ENCODE results near the gene TMPRSS11B.
"Not testable (repeated sequence)": the region's sequence is repeated elsewhere in the genome, so short reads cannot be mapped to it uniquely, and the experiment has no call there.

Gene TMPRSS11B

DNA sequence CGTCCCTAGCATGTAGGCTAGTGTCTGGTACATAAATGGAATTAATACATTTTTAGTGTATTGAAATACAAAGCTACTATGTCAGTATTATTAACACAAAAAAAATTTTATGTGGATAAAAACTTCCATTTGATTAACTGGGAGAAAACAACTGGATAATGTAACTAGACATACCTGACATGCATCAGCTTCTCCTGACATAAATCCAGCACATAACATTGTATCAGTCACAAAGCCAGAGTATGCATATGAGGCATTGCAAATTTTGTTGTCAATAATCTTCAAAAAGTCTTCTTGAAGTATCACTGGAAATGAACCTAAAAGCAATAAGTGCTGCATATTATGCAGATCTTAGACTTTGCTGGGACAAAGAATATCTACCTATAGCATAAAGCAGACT is 16.9 kb downstream of the TMPRSS11B start:
- no peak for DNase-seq (ENCODE audit: low read depth in 4 of 4, low spot score in 1 of 4)

DNA sequence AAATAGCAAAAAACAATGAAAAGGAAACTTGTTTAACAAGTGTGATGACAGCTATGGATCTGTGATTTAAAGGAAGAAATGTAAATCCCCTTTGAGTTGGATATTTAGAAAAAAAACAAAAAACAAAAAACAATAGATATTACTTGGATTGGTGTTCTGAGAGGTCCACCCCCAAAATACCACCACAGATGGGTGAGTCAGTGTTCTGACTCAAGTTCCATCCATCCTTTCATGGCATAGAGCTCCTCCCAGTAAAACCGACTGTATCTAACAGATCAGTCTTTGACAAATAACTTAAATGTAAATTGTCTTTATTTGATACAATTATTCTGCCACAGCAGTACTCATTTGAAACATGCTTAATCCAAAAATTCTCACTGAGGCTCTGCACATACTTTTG is 27.4 kb downstream of the TMPRSS11B start:
- DNase-seq (ENCODE audit: low read depth in 4 of 4, low spot score in 1 of 4), result no peak

DNA sequence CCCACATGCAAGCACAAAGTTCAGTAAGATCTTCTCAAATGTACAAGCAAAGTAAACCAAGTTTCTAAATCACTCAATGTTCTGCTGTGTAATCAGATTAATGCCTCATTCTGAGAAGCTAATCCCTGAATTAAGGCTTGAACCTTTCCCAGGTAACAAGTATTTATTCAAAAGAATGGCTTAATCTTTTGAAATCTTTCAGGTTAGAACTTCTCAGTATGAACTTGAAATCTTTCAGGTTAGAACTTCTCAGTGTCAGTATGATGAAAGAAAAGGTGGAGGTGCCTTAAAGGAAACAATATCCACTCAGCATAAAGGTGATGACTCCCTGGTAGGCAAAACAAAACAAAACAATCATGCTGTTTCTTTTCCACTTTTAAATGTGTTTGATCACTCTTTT is 29.0 kb downstream of the TMPRSS11B start:
- DNase-seq (ENCODE audit: low read depth in 4 of 4, low spot score in 1 of 4), result no peak

DNA sequence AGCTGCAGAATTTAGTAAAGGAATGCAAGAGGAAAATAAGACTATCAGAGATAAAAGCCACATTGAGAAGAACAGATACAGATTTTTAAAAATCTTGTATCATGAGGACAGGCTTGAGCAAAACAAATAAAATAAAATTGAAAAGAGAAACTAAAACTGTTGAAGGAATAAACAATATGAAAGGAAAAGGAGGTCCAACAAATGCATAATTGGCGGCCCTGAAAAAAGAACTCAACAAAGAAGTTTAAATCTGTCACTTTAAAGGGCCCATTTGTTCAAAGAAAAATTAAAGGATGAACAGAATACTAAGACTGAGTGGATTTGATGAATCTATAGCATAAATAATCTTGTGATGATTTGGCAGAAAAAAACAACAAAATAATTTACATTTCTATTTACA is 36.5 kb downstream of the TMPRSS11B start:
- DNase-seq (ENCODE audit: low read depth in 4 of 4, low spot score in 1 of 4), result no peak

DNA sequence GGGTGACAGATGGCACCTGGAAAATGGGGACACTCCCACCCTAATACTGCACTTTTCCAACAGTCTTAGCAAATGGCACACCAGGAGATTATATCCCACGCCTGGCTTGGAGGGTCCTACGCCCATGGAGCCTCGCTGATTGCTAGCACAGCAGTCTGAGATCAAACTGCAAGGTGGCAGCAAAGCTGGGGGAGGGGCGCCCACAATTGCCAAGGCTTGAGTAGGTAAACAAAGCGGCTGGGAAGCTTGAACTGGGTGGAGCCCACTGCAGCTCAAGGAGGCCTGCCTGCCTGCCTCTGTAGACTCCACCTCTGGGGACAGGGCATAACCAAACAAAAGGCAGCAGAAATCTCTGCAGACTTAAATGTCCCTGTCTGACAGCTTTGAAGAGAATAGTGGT is 51.2 kb downstream of the TMPRSS11B start:
- DNase-seq (ENCODE audit: low read depth in 4 of 4, low spot score in 1 of 4), result not testable (repeated sequence)

DNA sequence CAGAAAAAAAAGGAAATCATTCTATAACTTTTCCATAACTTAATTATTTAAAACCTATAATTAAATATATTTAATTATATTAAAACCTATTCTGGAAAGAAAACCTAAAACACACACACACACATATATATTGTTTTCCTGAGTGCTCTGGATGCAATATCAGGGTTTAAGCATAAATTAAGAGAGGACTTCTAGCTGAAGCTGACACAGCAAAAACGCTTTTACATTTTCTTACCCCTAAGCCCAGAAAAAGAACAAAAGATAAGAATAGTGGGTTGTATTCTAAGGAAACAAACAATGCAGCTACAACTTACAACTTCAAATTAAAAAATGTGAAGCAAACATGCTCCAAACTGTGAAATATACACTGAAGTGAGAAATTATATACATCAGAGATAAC is 52.3 kb downstream of the TMPRSS11B start:
- no peak for DNase-seq (ENCODE audit: low read depth in 4 of 4, low spot score in 1 of 4)

DNA sequence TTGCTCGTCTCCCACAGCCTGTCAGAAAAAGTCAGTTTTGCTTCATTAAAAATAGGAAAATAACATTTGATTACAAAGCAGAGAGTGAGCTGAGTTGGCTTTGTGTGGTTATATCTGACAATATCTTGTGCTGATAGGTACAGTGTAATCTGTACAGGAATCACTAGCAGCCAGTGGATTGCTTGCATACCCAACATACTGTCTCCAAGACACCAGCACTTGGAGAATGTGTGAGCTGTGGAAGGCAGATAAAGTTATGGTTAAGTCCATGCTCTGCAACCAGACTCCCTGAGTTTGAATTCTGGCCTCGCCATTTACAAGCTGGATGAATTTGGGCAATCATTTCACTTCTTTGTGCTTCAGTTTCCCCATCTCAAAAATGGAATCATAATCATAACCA is 58.3 kb downstream of the TMPRSS11B start:
- no peak for DNase-seq (ENCODE audit: low read depth in 4 of 4, low spot score in 1 of 4)

DNA sequence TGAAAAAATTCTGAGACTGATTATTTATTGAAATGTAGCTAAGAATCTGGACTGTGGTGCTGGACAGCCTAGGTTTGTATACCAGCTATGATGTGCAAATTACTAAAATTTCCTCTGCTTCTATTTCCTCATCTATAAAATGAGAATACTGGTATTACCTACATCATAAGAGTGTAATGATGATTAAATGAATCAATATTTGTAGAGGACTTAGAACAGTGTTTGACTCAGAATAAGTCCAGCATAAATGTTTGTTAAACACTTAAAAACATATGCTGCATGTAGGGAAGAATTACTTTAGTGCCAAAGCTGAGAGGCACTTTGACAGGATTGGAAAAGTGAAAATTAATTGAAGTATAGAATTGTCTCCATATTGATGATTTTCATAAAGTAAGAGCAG is 60.6 kb downstream of the TMPRSS11B start:
- DNase-seq (ENCODE audit: low read depth in 4 of 4, low spot score in 1 of 4), result no peak

DNA sequence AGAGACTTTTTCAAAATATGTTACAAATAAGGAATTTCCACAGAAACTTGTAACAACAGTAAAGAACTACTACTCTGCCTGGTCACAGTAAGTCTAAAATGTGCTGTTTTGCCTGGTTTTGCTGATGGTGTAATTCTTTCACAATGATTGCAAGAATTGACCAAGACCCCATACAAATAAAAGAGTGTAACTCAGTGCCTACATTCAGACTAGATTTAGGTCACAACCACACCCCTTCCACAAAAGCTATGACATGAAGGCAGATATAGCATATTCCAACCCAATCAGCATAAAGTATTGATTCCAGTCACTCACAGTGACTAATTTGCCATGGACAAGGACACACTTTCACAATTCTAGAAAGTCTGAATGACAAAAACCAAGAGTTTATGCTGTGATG is 62.1 kb downstream of the TMPRSS11B start:
- no peak for DNase-seq (ENCODE audit: low read depth in 4 of 4, low spot score in 1 of 4)

DNA sequence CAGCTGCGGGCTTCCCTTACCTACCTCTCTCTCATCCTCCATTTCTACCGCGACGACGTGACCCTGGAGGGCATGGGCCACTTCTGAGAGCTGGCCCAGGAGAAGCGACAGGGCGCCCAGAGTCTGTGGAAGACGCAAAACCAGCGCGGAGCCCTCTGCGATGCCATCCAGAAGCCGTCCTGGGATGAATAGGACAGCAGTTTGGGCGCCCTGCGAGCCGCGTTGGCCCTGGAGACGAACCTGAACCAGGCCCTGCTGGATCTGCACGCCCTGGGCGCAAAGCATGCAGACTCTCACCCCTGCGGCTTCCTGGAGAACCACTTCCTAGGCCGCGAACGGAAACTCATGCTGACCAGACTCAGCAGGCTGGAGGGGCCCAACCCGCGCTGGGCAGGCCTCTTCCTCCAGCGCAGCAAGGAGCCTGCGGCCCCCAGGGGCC is 63.1 kb downstream of the TMPRSS11B start:
- DNase-seq (ENCODE audit: low read depth in 4 of 4, low spot score in 1 of 4), result no peak

DNA sequence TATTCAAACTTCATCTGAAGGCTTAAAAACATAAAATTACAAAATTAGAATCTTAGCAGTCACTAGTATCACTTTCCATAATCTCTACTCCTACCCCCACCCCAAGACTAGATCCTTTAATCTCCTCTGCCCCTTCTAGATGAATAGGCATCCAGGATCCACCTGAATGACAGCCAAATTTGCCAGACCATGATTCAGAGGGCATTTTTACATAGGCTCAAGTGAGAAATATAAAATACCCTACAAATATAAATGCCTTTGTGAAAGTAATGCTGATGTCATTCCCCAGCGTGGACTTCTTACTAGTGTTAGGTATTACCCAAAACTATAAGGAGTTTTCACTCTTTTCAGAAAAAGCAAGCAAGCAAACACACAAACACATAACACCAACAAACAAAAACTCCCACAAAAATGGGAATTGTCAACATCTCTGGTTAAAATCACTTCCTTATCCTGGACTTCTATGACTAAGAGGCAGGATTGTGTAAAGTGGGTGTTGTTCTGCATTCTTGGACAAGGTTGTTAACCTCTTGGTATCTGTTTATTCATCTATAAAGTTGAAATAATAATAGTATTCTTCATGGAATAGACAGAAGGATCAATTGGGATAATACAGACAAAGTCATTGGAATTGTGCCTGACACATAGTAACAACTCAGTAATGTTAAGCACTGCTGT is 64.5 kb downstream of the TMPRSS11B start:
- DNase-seq (ENCODE audit: low read depth in 4 of 4, low spot score in 1 of 4), result no peak

DNA sequence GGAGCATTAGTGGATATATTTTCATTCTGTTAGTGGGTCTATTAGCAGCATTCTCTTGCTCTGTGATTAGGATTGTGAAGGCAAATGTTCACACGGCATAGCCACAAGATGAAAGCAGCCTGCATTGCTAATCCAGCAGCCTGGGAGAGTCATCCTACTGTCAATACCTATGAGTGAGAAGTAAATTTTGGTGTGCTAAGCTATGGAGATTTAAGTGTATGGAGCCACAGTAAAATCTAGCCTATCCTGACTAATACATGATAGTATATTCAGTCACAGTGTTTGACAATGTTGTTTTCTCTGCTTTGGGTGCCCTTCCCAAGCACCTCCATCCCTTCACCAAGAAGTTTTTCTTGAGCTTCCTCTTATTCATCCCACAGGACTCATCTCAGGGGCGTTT is 68.6 kb downstream of the TMPRSS11B start:
- DNase-seq (ENCODE audit: low read depth in 4 of 4, low spot score in 1 of 4), result no peak

Measured in stimulated activated CD4-positive, alpha-beta T cell treated with anti-CD3 and anti-CD28 coated beads, Interleukin-1b, Interleukin-23, amount 100 ng/mL, for 24 hours (primary cell).